ENCODE results near the gene ATP2B2. TPM values are rescaled to one million over a fixed set of nuclear protein-coding genes. Genes with fewer than 3 reads are reported as not detected.
A peak's percentile ranks its signal among the peaks of the same experiment; 100 is the strongest.

ATP2B2 gene
- total and polyA plus RNA-seq, 2 of the 8 experiments (the other 6 are each of a cell fraction or from before 2014, with no cell fraction given) = 0.14 to 1.2 TPM

- no peak overlapping the region for H3K56ac ChIP-seq (replicated peaks; ENCODE audit: insufficient read length, low read depth, low read length)
- H3K4me3 ChIP-seq (ENCODE audit: extremely low read depth in 1 of 4, insufficient read depth in 2 of 4, low read depth in 3 of 4, low read length in 4 of 4) = no peak overlapping the region
- DNase-seq (ENCODE audit: low read depth in 1 of 2, low spot score in 2 of 2) = no peak
- no peak overlapping the region for H3K14ac ChIP-seq (ENCODE audit: insufficient read length)
- no peak overlapping the region for H3K4ac ChIP-seq (replicated peaks; ENCODE audit: insufficient read length, low read depth, low read length)
- no peaks in the 10 kb centered on the region for H3K27me3 ChIP-seq (replicated peaks in 1 of 4; ENCODE audit: control insufficient read depth in 3 of 4, extremely low read depth in 1 of 4, insufficient read depth in 3 of 4, low read length in 3 of 4)
- 88% methylated on average over 11 of the region's 11 CpGs; no CpG with 5 or more reads in 1 of the 2 experiments for WGBS, 2 experiments (ENCODE audit: extremely low coverage in 1 of 2, insufficient coverage in 1 of 2, insufficient read length in 1 of 2, insufficient replicate concordance in 2 of 2, low coverage in 1 of 2, low lambda C conversion rate in 2 of 2, missing lambda C conversion rate in 1 of 2)
- H3K23me2 ChIP-seq (ENCODE audit: low read depth, low read length) = no peaks in the 10 kb centered on the region
- H2AFZ ChIP-seq (ENCODE audit: low read length) = no peak overlapping the region
- no peak overlapping the region for H4K5ac ChIP-seq (ENCODE audit: insufficient read length, low read depth, low read length)
- no peak overlapping the region for H4K91ac ChIP-seq (replicated peaks; ENCODE audit: insufficient read length, low read length)
- H3K9me3 ChIP-seq (ENCODE audit: insufficient read depth in 2 of 2, low read depth in 1 of 2, low read length in 1 of 2) = no peaks in the 10 kb centered on the region
- POLR2A ChIA-PET (ENCODE audit: partially characterized antibody) = interaction anchor here (0.8 to 1.2 kb wide), 2 partner anchors 12 to 16 kb away, joined by 3 read pairs; no protein-coding TSS in a partner anchor
- H3K4me1 ChIP-seq (replicated peaks in 1 of 4; ENCODE audit: control insufficient read depth in 3 of 4, insufficient read depth in 4 of 4, low read length in 3 of 4) = peaks cover 0 to 7% (median 4%) of the 10 kb centered on the region in 4 experiments; a peak in 6 of 7 replicates
- H2BK5ac ChIP-seq (ENCODE audit: low read depth, low read length) = no peak overlapping the region
- no peak for FAIRE-seq
- no peak overlapping the region for H4K8ac ChIP-seq (ENCODE audit: extremely low read depth, insufficient read depth, low read length)
- peak overlapping the region in 1 of 4 experiments; percentile 31; a peak in 1 of 7 replicates for H3K9ac ChIP-seq (replicated peaks in 1 of 4; ENCODE audit: extremely low read depth in 1 of 4, low read depth in 3 of 4, low read length in 3 of 4)
- no peak overlapping the region for H3K23ac ChIP-seq (ENCODE audit: insufficient read length)
- H3K4me2 ChIP-seq (ENCODE audit: insufficient read depth in 1 of 2, low read depth in 2 of 2, low read length in 2 of 2) = no peak overlapping the region
- H3K36me3 ChIP-seq (ENCODE audit: control insufficient read depth in 2 of 4, insufficient read depth in 4 of 4, low read length in 3 of 4) = peaks cover 0 to 8% (median 2%) of the 10 kb centered on the region in 4 experiments; a peak in 5 of 8 replicates
- H2BK120ac ChIP-seq (replicated peaks; ENCODE audit: low read depth, low read length) = no peak overlapping the region
- H2AK5ac ChIP-seq (ENCODE audit: low read depth, low read length) = no peak overlapping the region
- H2BK12ac ChIP-seq (ENCODE audit: low read depth, low read length) = no peak overlapping the region
- no peak overlapping the region for H3K27ac ChIP-seq (ENCODE audit: low read depth, low read length)
- no peak overlapping the region for H2BK20ac ChIP-seq (ENCODE audit: low read length)
- no peak overlapping the region for H2BK15ac ChIP-seq (ENCODE audit: low read length)
- no peaks in the 10 kb centered on the region for H3K79me2 ChIP-seq (ENCODE audit: control insufficient read depth in 1 of 2, insufficient read depth in 2 of 2, low read length in 2 of 2)
- CTCF ChIA-PET (ENCODE audit: partially characterized antibody) = interaction anchor here (1.4 to 3.1 kb wide), 4 partner anchors 11 to 124 kb away, joined by 3 to 11 read pairs (median 4); partner anchors contain the start of genes IRAK2 and SEC13
- no peaks in the 10 kb centered on the region; the same call in 1 of the 2 replicates for H3K79me1 ChIP-seq (ENCODE audit: low read depth, low read length)
- no peak overlapping the region for H3K18ac ChIP-seq (ENCODE audit: extremely low read depth, low read length)
- H4K20me1 ChIP-seq (replicated peaks in 1 of 2; ENCODE audit: control insufficient read depth in 1 of 2, insufficient read depth in 2 of 2, low read length in 2 of 2) = peaks cover 0 to 2% of the 10 kb centered on the region in 2 experiments
- TF ChIP-seq CHD2 (IDR thresholded peaks at IDR 0.05; ENCODE audit: low read length) (no peak), RXRA (IDR thresholded peaks at IDR 0.05; ENCODE audit: insufficient read depth, low read depth, low read length) (no peak), SRF (IDR thresholded peaks at IDR 0.05; ENCODE audit: low read depth, low read length) (no peak), KDM1A (IDR thresholded peaks at IDR 0.05; ENCODE audit: borderline replicate concordance, low read length) (no peak), ATF2 (IDR thresholded peaks at IDR 0.05; ENCODE audit: low read length) (no peak), TCF12 (IDR thresholded peaks at IDR 0.05; ENCODE audit: low read depth, low read length) (no peak), SUZ12 (IDR thresholded peaks at IDR 0.05; ENCODE audit: low read length) (no peak), YY1 (IDR thresholded peaks at IDR 0.05; ENCODE audit: low read depth, low read length) (no peak), RFX5 (IDR thresholded peaks at IDR 0.05; ENCODE audit: borderline replicate concordance, low read depth, low read length) (no peak), HDAC6 (IDR thresholded peaks at IDR 0.05; ENCODE audit: low read depth, low read length) (no peak), HDAC2 (IDR thresholded peaks at IDR 0.05; ENCODE audit: borderline replicate concordance in 1 of 2, low read depth in 2 of 2, low read length in 2 of 2) (no peak), POU5F1 (IDR thresholded peaks at IDR 0.05; ENCODE audit: low read depth, low read length) (no peak)
These were observed 216.8 kb downstream of the ATP2B2 start for GRCh38 chr3:10288575-10288960.

Data from H1 (cell line).